H1 (cell line): ENCODE data around the gene FSTL4. TPM values are rescaled to one million over a fixed set of nuclear protein-coding genes. Genes with fewer than 3 reads are reported as not detected.

ENCODE experiments used
- CTCF ChIA-PET: fragments of 300-600 bp; sonication (Branson Sonifier 250); formaldehyde crosslinking; loops from one replicate; lab custom pipeline; 2021; ENCODE audit not compliant: partially characterized antibody; lab: Charles Lee
- POLR2A ChIA-PET: fragments of 300-600 bp; sonication (Branson Sonifier 250); formaldehyde crosslinking; loops from one replicate; lab custom pipeline; 2021; ENCODE audit warnings: inconsistent platforms; ENCODE audit not compliant: partially characterized antibody; lab: Charles Lee
- DNase-seq, 2 experiments: peaks; one replicate each; pipeline versions ENCODE4 v3.0.0 to v3.0.0-alpha.2; 2010 to 2022; ENCODE audit warnings: low spot score in 2 of 2, low read depth in 1 of 2, mixed read lengths in 1 of 2
- FAIRE-seq: peaks from 2 replicates; lab custom pipeline; 2011; peaks lifted over from hg19 to GRCh38; lab: Jason Lieb, UNC
- H2AFZ ChIP-seq: 2 replicates; pipeline ENCODE4 v1.8.1; 2012; ENCODE audit warnings: low read length, inconsistent platforms
- H2AK5ac ChIP-seq: 2 replicates; pipeline ENCODE4 v1.6.1; 2013; ENCODE audit warnings: low read depth, low read length
- H2BK120ac ChIP-seq: replicated peaks from 2 replicates; pipeline ENCODE3; 2013; ENCODE audit warnings: low read depth, low read length, inconsistent platforms
- H2BK12ac ChIP-seq: 2 replicates; pipeline ENCODE4 v1.6.1; 2013; ENCODE audit warnings: low read depth, low read length
- H2BK15ac ChIP-seq: 2 replicates; pipeline ENCODE4 v1.6.1; 2013; ENCODE audit warnings: low read length
- H2BK20ac ChIP-seq: 2 replicates; pipeline ENCODE4 v1.6.1; 2013; ENCODE audit warnings: low read length
- H2BK5ac ChIP-seq: 2 replicates; pipeline ENCODE4 v1.6.1; 2013; ENCODE audit warnings: low read depth, low read length
- H3K14ac ChIP-seq: 2 replicates; pipeline ENCODE4 v1.6.1; 2013; ENCODE audit warnings: inconsistent platforms; ENCODE audit not compliant: insufficient read length
- H3K18ac ChIP-seq: 2 replicates; pipeline ENCODE4 v1.6.1; 2013; ENCODE audit warnings: low read length; ENCODE audit errors: extremely low read depth
- H3K23ac ChIP-seq: 2 replicates; pipeline ENCODE4 v1.6.1; 2013; ENCODE audit warnings: inconsistent platforms; ENCODE audit not compliant: insufficient read length
- H3K23me2 ChIP-seq: 2 replicates; pipeline ENCODE4 v1.6.1; 2013; ENCODE audit warnings: low read depth, low read length
- H3K27ac ChIP-seq: 2 replicates; pipeline ENCODE4 v1.6.1; 2011; ENCODE audit warnings: low read depth, low read length, inconsistent platforms
- H3K27me3 ChIP-seq, 4 experiments: replicated peaks in 1 of 4; 1 replicate in 1 of 4; 2 replicates in 3 of 4; pipeline versions ENCODE4 v1.6.1 to v1.8.1; 2011 to 2013; ENCODE audit warnings: low read length in 3 of 4, mild to moderate bottlenecking in 3 of 4, inconsistent platforms in 2 of 4, mixed read lengths in 2 of 4, moderate library complexity in 1 of 4; ENCODE audit not compliant: control insufficient read depth in 3 of 4, insufficient read depth in 3 of 4; ENCODE audit errors: extremely low read depth in 1 of 4
- H3K36me3 ChIP-seq, 4 experiments: 2 replicates each; pipeline versions ENCODE4 v1.6.1 to v1.8.1; 2011 to 2013; ENCODE audit warnings: mild to moderate bottlenecking in 4 of 4, low read length in 3 of 4, moderate library complexity in 2 of 4, control low read depth in 1 of 4, inconsistent platforms in 1 of 4; ENCODE audit not compliant: insufficient read depth in 4 of 4, control insufficient read depth in 2 of 4
- H3K4ac ChIP-seq: replicated peaks from 2 replicates; pipeline ENCODE3; 2013; ENCODE audit warnings: low read length, low read depth, mixed read lengths, inconsistent platforms; ENCODE audit not compliant: insufficient read length
- H3K4me1 ChIP-seq, 4 experiments: replicated peaks in 1 of 4; 1 replicate in 1 of 4; 2 replicates in 3 of 4; pipeline versions ENCODE4 v1.6.1 to v1.8.1; 2011 to 2013; ENCODE audit warnings: low read length in 3 of 4, inconsistent platforms in 2 of 4, mixed read lengths in 1 of 4; ENCODE audit not compliant: insufficient read depth in 4 of 4, control insufficient read depth in 3 of 4
- H3K4me2 ChIP-seq, 2 experiments: 2 replicates each; pipeline versions ENCODE4 v1.6.1 to v1.8.1; 2011 to 2013; ENCODE audit warnings: low read depth in 2 of 2, low read length in 2 of 2, control low read depth in 1 of 2, inconsistent platforms in 1 of 2, mild to moderate bottlenecking in 1 of 2; ENCODE audit not compliant: insufficient read depth in 1 of 2
- H3K4me3 ChIP-seq, 4 experiments: fragments of 200-600, 300-600 bp in 1 of 4; sonication (generic), shearing (Covaris generic), sonication (Bioruptor Twin) in 1 of 4; 2 replicates each; pipeline versions ENCODE4 v1.5.1 to v1.8.1; 2011 to 2016; ENCODE audit warnings: low read length in 4 of 4, low read depth in 3 of 4, control low read depth in 2 of 4, inconsistent platforms in 2 of 4, mild to moderate bottlenecking in 2 of 4, mixed read lengths in 1 of 4, moderate library complexity in 1 of 4; ENCODE audit not compliant: insufficient read depth in 2 of 4; ENCODE audit errors: extremely low read depth in 1 of 4
- H3K56ac ChIP-seq: replicated peaks from 2 replicates; pipeline ENCODE3; 2013; ENCODE audit warnings: low read depth, mild to moderate bottlenecking, mixed read lengths, low read length, inconsistent platforms; ENCODE audit not compliant: insufficient read length
- H3K79me1 ChIP-seq: 2 replicates; pipeline ENCODE4 v1.6.1; 2013; ENCODE audit warnings: low read depth, low read length, control low read depth
- H3K79me2 ChIP-seq, 2 experiments: 2 replicates each; pipeline versions ENCODE4 v1.6.1 to v1.8.1; 2012 to 2013; ENCODE audit warnings: low read length in 2 of 2, mild to moderate bottlenecking in 2 of 2, inconsistent platforms in 1 of 2; ENCODE audit not compliant: insufficient read depth in 2 of 2, control insufficient read depth in 1 of 2
- H3K9ac ChIP-seq, 4 experiments: replicated peaks in 1 of 4; 1 replicate in 1 of 4; 2 replicates in 3 of 4; pipeline versions ENCODE4 v1.6.1 to v1.8.1; 2011 to 2013; ENCODE audit warnings: low read depth in 3 of 4, low read length in 3 of 4, control low read depth in 2 of 4, mild to moderate bottlenecking in 2 of 4, moderate library complexity in 2 of 4, inconsistent platforms in 1 of 4; ENCODE audit errors: extremely low read depth in 1 of 4
- H3K9me3 ChIP-seq, 2 experiments: 2 replicates each; pipeline versions ENCODE4 v1.6.1 to v1.8.1; 2012 to 2013; ENCODE audit warnings: mild to moderate bottlenecking in 2 of 2, moderate library complexity in 2 of 2, control low read depth in 1 of 2, inconsistent platforms in 1 of 2, low read depth in 1 of 2, low read length in 1 of 2, mixed read lengths in 1 of 2; ENCODE audit not compliant: insufficient read depth in 2 of 2
- H4K20me1 ChIP-seq, 2 experiments: replicated peaks in 1 of 2; 2 replicates each; pipeline versions ENCODE3 to v1.8.1; 2011 to 2013; ENCODE audit warnings: inconsistent platforms in 2 of 2, low read length in 2 of 2, mild to moderate bottlenecking in 1 of 2; ENCODE audit not compliant: insufficient read depth in 2 of 2, control insufficient read depth in 1 of 2
- H4K5ac ChIP-seq: 2 replicates; pipeline ENCODE4 v1.6.1; 2013; ENCODE audit warnings: low read length, low read depth, mixed read lengths, inconsistent platforms; ENCODE audit not compliant: insufficient read length
- H4K8ac ChIP-seq: 2 replicates; pipeline ENCODE4 v1.8.0; 2013; ENCODE audit warnings: mild to moderate bottlenecking, moderate library complexity, low read length, inconsistent platforms; ENCODE audit not compliant: insufficient read depth; ENCODE audit errors: extremely low read depth
- H4K91ac ChIP-seq: replicated peaks from 2 replicates; pipeline ENCODE3; 2013; ENCODE audit warnings: low read length, mixed read lengths, inconsistent platforms; ENCODE audit not compliant: insufficient read length
- CBX8 ChIP-seq: fragments of 300-800, 300-1000 bp; sonication (generic); IDR thresholded peaks from 2 replicates; pipeline ENCODE4 v1.7.1; 2016; ENCODE audit warnings: low read depth, low read length, borderline replicate concordance
- CHD1 ChIP-seq: IDR thresholded peaks from 2 replicates; pipeline ENCODE4 v1.6.1; 2012; ENCODE audit warnings: low read depth, low read length, improper control_type of control experiment
- CHD2 ChIP-seq: IDR thresholded peaks from 2 replicates; pipeline ENCODE4 v1.6.1; 2012; ENCODE audit warnings: low read length, improper control_type of control experiment
- EP300 ChIP-seq, 2 experiments: IDR thresholded peaks; 1 replicate in 1 of 2; 2 replicates in 1 of 2; pipeline ENCODE4 v1.6.1; 2011 to 2012; ENCODE audit warnings: low read depth in 2 of 2, low read length in 2 of 2, mild to moderate bottlenecking in 2 of 2, borderline replicate concordance in 1 of 2, inconsistent platforms in 1 of 2, moderate library complexity in 1 of 2
- EZH2 ChIP-seq: fragments of 200-600 bp; sonication (generic); IDR thresholded peaks from 2 replicates; pipeline ENCODE4 v1.7.1; 2012; ENCODE audit warnings: low read depth, mild to moderate bottlenecking, moderate library complexity, low read length, inconsistent platforms; ENCODE audit not compliant: severe bottlenecking
- JUND ChIP-seq: IDR thresholded peaks from 2 replicates; pipeline ENCODE4 v1.6.1; 2011; ENCODE audit warnings: mild to moderate bottlenecking, improper control_type of control experiment, low read length
- KDM1A ChIP-seq: fragments of 200-600, 300-600 bp; sonication (generic); IDR thresholded peaks from 2 replicates; pipeline ENCODE4 v1.7.1; 2016; ENCODE audit warnings: mild to moderate bottlenecking, low read length, borderline replicate concordance
- PHF8 ChIP-seq: fragments of 200-600 bp; sonication (generic); conservative IDR thresholded peaks from 2 replicates; pipeline ENCODE4 v1.7.1; 2012; ENCODE audit warnings: low read depth, mild to moderate bottlenecking, inconsistent platforms, low read length, moderate library complexity
- TBP ChIP-seq: IDR thresholded peaks from 2 replicates; pipeline ENCODE4 v1.6.1; 2011; ENCODE audit warnings: low read depth, low read length, improper control_type of control experiment
- TEAD4 ChIP-seq: IDR thresholded peaks from 2 replicates; pipeline ENCODE4 v1.6.1; 2012; ENCODE audit warnings: low read depth, low read length, inconsistent platforms, mixed read lengths
- ZNF274 ChIP-seq: IDR thresholded peaks from 2 replicates; pipeline ENCODE4 v1.7.0; 2012; ENCODE audit warnings: low read length, borderline replicate concordance; ENCODE audit errors: extremely low read depth
- WGBS, 2 experiments: shearing (Covaris generic) in 1 of 2; methylation state at CpG; one replicate each; pipeline versions ENCODE4 v1.1.6 to v1.1.7; 2013 to 2015; ENCODE audit warnings: low lambda C conversion rate in 2 of 2, mixed read lengths in 2 of 2, inconsistent platforms in 1 of 2, low coverage in 1 of 2, missing lambda C conversion rate in 1 of 2; ENCODE audit not compliant: insufficient replicate concordance in 2 of 2, insufficient coverage in 1 of 2, insufficient read length in 1 of 2; ENCODE audit errors: extremely low coverage in 1 of 2, missing lambda C conversion rate in 1 of 2; 5-methylcytosine and 5-hydroxymethylcytosine counted together
- polyA plus RNA-seq, 7 experiments: library from polyadenylated mRNA; depleted of rRNA in 3 of 7; stranded (reverse) in 5 of 7; unstranded in 2 of 7; fragments of >200 nt in 5 of 7; fragments of 200-250 nt in 2 of 7; gene quantifications; 1 replicate in 5 of 7; 2 replicates in 1 of 7; 4 replicates in 1 of 7; pipeline versions ENCODE4 v1.2.1 to v1.2.3, GENCODE V29; 2011 to 2013; ENCODE audit warnings: missing spikeins in 2 of 7, mixed read lengths in 2 of 7
- total RNA-seq: library from RNA; stranded (reverse); fragmentation: NEBNext Ultra II Directional; extraction: Animal tissue kit (Norgen Biotek cat#: 25700); gene quantifications from 2 replicates; pipeline ENCODE4 v1.2.1, GENCODE V29; 2021

Gene FSTL4
- total and polyA plus RNA-seq, 2 of the 8 experiments (the other 6 are each of a cell fraction or from before 2014, with no cell fraction given): 3.1 to 4.1 TPM

GRCh38 chr5:133657036-133657435 is 44.7 kb upstream of the FSTL4 start:
- no peak overlapping the region for H2BK12ac ChIP-seq
- H3K4me2 ChIP-seq: no peak overlapping the region
- H3K36me3 ChIP-seq: no peaks in the 10 kb centered on the region
- ChIA-PET CTCF (interaction anchor here (1.6 kb wide), 1 partner anchor 212 kb away, joined by 3 read pairs; no protein-coding TSS in a partner anchor), POLR2A (no interaction called here)
- H2BK120ac ChIP-seq: no peak overlapping the region
- H4K20me1 ChIP-seq: no peaks in the 10 kb centered on the region
- no peak overlapping the region for H2AFZ ChIP-seq
- no peak for FAIRE-seq
- no peaks in the 10 kb centered on the region; a peak in 2 of 7 replicates for H3K27me3 ChIP-seq
- no peak overlapping the region for H3K4ac ChIP-seq
- no peaks in the 10 kb centered on the region for H3K23me2 ChIP-seq
- no peak overlapping the region for H2BK5ac ChIP-seq
- no peak overlapping the region for H3K9ac ChIP-seq
- no peaks in the 10 kb centered on the region for H3K79me2 ChIP-seq
- H3K27ac ChIP-seq: no peak overlapping the region
- no peak overlapping the region for H3K14ac ChIP-seq
- no peaks in the 10 kb centered on the region for H3K79me1 ChIP-seq
- no peak overlapping the region for H3K23ac ChIP-seq
- H4K91ac ChIP-seq: no peak overlapping the region
- no peak overlapping the region for H2AK5ac ChIP-seq
- H3K9me3 ChIP-seq: no peaks in the 10 kb centered on the region
- H3K4me3 ChIP-seq: no peak overlapping the region
- WGBS, 2 experiments: 83% methylated on average over 5 of the region's 5 CpGs; no CpG with 5 or more reads in 1 of the 2 experiments
- no peak overlapping the region for H3K56ac ChIP-seq
- no peaks in the 10 kb centered on the region for H3K4me1 ChIP-seq
- DNase-seq: no peak
- no peak overlapping the region for H2BK15ac ChIP-seq
- H2BK20ac ChIP-seq: no peak overlapping the region
- no peak overlapping the region for H4K8ac ChIP-seq
- H4K5ac ChIP-seq: no peak overlapping the region
- TF ChIP-seq CHD2 (no peak), TEAD4 (no peak), CBX8 (no peak), CHD1 (no peak), PHF8 (no peak), TBP (no peak), ZNF274 (no peak), EZH2 (no peak), JUND (no peak), EP300 (IDR thresholded peaks at IDR 0.05; ENCODE audit: borderline replicate concordance in 1 of 2, low read depth in 2 of 2, low read length in 2 of 2) (no peak), KDM1A (no peak)
- TF ChIP-seq, all 59 proteins: peak for 0
- H3K18ac ChIP-seq: no peak overlapping the region
